Measurements from ENCODE around the gene PPM1M. TPM values are rescaled to one million over a fixed set of nuclear protein-coding genes. Genes with fewer than 3 reads are reported as not detected.
"Not testable (repeated sequence)": the region's sequence is repeated elsewhere in the genome, so short reads cannot be mapped to it uniquely, and the experiment has no call there.

The PPM1M gene
- total RNA-seq, 2 experiments from 2014 or later: 90.7 to 91.9 TPM

GRCh38 chr3:52280050-52280461, 34.5 kb downstream of the PPM1M start:
- ChIA-PET POLR2A (interaction anchor here (0.8 to 15.7 kb wide), 8 partner anchors 9 to 226 kb away, joined by 3 to 400 read pairs (median 10); partner anchors contain the start of genes GLYCTK, PPM1M, TLR9 and TWF2), CTCF (interaction anchor here (0.9 to 9.4 kb wide), 10 partner anchors 8 to 226 kb away, joined by 3 to 143 read pairs (median 36); partner anchors contain the start of genes GLYCTK, PPM1M and TWF2)
- no peaks in the 10 kb centered on the region for H3K9me3 Mint-ChIP-seq (ENCODE audit: insufficient read depth)
- no peak for DNase-seq
- peaks cover 59% of the 10 kb centered on the region for H3K4me1 Mint-ChIP-seq (ENCODE audit: low read depth)
- ATAC-seq: no peak
- peak overlapping the region; percentile 99 for H3K27ac Mint-ChIP-seq
- peak overlapping the region; percentile 100 for H3K4me3 Mint-ChIP-seq
- H3K27me3 Mint-ChIP-seq (ENCODE audit: low read depth): no peaks in the 10 kb centered on the region
- peaks cover 54% of the 10 kb centered on the region for H3K36me3 Mint-ChIP-seq (ENCODE audit: low read depth)

DNA sequence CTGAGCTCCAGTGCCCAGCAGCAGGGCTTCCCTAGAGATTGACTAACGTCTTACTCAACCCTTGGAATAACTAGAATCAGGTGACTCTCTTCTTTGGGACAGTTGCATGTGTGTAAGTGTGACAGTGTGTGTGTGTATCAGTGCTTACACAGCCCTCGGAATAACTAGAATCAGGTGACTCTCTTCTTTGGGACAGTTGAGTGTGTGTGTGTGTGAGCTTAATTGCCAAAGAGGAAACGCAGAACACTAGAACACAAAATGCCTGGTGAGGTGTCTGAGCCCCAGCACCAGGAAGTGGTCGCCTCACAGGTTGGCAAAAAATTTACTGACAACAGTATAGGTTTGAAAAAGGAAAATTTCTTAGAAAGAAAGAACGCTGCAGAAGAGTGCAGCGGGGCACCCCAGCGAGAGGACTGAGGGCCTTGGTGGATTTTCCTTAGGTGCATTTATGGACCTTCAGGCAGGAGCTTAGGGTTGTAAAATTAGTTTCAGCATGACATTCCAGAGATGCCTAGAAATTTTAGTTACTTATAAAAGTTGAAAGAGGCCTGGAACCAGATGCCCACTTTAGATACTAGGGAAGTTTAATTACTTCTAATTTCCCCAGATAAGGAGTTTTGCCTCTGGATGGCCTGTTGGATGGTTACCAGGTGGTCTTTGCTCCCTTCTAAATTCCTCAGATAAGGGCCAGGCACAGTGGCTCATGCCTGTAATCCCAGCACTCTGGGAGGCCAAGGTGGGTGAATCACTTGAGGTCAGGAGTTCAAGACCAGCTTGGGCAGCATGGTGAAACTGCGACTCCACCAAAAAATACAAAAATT, 36.6 kb downstream of the PPM1M start:
- H3K4me1 Mint-ChIP-seq (ENCODE audit: low read depth): peaks cover 67% of the 10 kb centered on the region
- no peaks in the 10 kb centered on the region for H3K9me3 Mint-ChIP-seq (ENCODE audit: insufficient read depth)
- ChIA-PET POLR2A (interaction anchor here (0.7 to 15.7 kb wide), 6 partner anchors 10 to 64 kb away, joined by 3 to 400 read pairs (median 4); partner anchors contain the start of genes PPM1M and TWF2), CTCF (interaction anchor here (0.7 to 9.4 kb wide), 13 partner anchors 11 to 984 kb away, joined by 3 to 143 read pairs (median 6); partner anchors contain the start of genes PPM1M, TLR9 and TWF2)
- no peaks in the 10 kb centered on the region for H3K27me3 Mint-ChIP-seq (ENCODE audit: low read depth)
- peaks cover 43% of the 10 kb centered on the region for H3K36me3 Mint-ChIP-seq (ENCODE audit: low read depth)
- ATAC-seq: peak; percentile 16
- peak overlapping the region; percentile 65 for H3K4me3 Mint-ChIP-seq
- peak; percentile 78 for DNase-seq
- H3K27ac Mint-ChIP-seq: peak overlapping the region; percentile 93

- H3K4me1 Mint-ChIP-seq (ENCODE audit: low read depth): peaks cover 67% of the 10 kb centered on the region
- H3K9me3 Mint-ChIP-seq (ENCODE audit: insufficient read depth): no peaks in the 10 kb centered on the region
- ChIA-PET POLR2A (interaction anchor here (0.6 to 15.7 kb wide), 3 partner anchors 37 to 52 kb away, joined by 3 to 400 read pairs (median 3); partner anchors contain the start of genes PPM1M and TWF2), CTCF (interaction anchor here (0.8 to 9.4 kb wide), 11 partner anchors 9 to 64 kb away, joined by 3 to 143 read pairs (median 4); partner anchors contain the start of genes PPM1M and TWF2)
- peak overlapping the region; percentile 62 for H3K27ac Mint-ChIP-seq
- peaks cover 37% of the 10 kb centered on the region for H3K36me3 Mint-ChIP-seq (ENCODE audit: low read depth)
- DNase-seq: no peak
- ATAC-seq: no peak
- H3K4me3 Mint-ChIP-seq: peak overlapping the region; percentile 10
- no peaks in the 10 kb centered on the region for H3K27me3 Mint-ChIP-seq (ENCODE audit: low read depth)
These were observed 37.7 kb downstream of the PPM1M start for GRCh38 chr3:52283306-52283705.

GRCh38 chr3:52284051-52284450, 38.5 kb downstream of the PPM1M start:
- not testable (repeated sequence) for H3K27me3 Mint-ChIP-seq (ENCODE audit: low read depth); H3K9me3 Mint-ChIP-seq (ENCODE audit: insufficient read depth); ATAC-seq; DNase-seq; H3K4me3 Mint-ChIP-seq
- POLR2A ChIA-PET: interaction anchor here (0.6 to 15.7 kb wide), 3 partner anchors 12 to 53 kb away, joined by 3 to 400 read pairs (median 4); partner anchors contain the start of genes PPM1M and TWF2
- Mint-ChIP-seq H3K27ac (peak overlapping the region; percentile 68), H3K36me3 (ENCODE audit: low read depth) (peaks cover 30% of the 10 kb centered on the region), H3K4me1 (ENCODE audit: low read depth) (peaks cover 73% of the 10 kb centered on the region)
- CTCF ChIA-PET: interaction anchor here (1.1 to 9.4 kb wide), 10 partner anchors 8 to 65 kb away, joined by 3 to 143 read pairs (median 11); partner anchors contain the start of genes PPM1M and TWF2

- ATAC-seq: no peak
These were observed 41.2 kb downstream of the PPM1M start for GRCh38 chr3:52286777-52287110.

DNA sequence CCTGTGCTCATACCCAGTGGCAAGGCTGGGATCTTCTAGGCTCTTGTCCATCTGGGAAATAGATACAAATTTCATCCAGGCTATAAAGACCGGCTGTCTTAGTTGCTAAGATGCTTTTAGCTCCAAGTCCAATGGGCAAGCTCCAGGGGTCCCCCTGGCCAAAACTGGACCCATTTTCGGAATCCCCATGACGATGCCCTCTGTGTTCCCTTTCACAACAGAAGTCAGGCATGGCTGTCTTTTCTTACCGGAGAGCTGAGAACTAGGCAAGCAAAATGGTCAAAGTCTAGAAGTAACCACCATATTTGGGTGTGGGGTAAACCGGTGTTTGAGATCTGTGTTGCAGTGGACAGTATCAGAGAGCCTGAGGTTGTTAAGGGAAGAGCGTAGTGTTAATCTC, 43.1 kb downstream of the PPM1M start:
- CTCF ChIA-PET: interaction anchor here (0.5 to 7.9 kb wide), 16 partner anchors 9 to 158 kb away, joined by 3 to 102 read pairs (median 5); partner anchors contain the start of genes TWF2 and WDR82
- no peaks in the 10 kb centered on the region for H3K27me3 Mint-ChIP-seq (ENCODE audit: low read depth)
- ATAC-seq (no peak), DNase-seq (no peak)
- H3K36me3 Mint-ChIP-seq (ENCODE audit: low read depth): peaks cover 21% of the 10 kb centered on the region
- peaks cover 55% of the 10 kb centered on the region for H3K4me1 Mint-ChIP-seq (ENCODE audit: low read depth)
- POLR2A ChIA-PET: interaction anchor here (1.1 to 15.7 kb wide), 6 partner anchors 11 to 57 kb away, joined by 3 to 400 read pairs (median 8); partner anchors contain the start of genes PPM1M, TWF2 and WDR82
- H3K4me3 Mint-ChIP-seq: peak overlapping the region; percentile 100
- H3K9me3 Mint-ChIP-seq (ENCODE audit: insufficient read depth): no peaks in the 10 kb centered on the region
- peak overlapping the region; percentile 100 for H3K27ac Mint-ChIP-seq

More at GRCh38 chr3:52286777-52287110, 41.2 kb downstream of the PPM1M start:
- Mint-ChIP-seq H3K27ac (peak overlapping the region; percentile 100), H3K4me3 (peak overlapping the region; percentile 100), H3K4me1 (ENCODE audit: low read depth) (peaks cover 67% of the 10 kb centered on the region), H3K9me3 (ENCODE audit: insufficient read depth) (no peaks in the 10 kb centered on the region), H3K36me3 (ENCODE audit: low read depth) (peaks cover 28% of the 10 kb centered on the region), H3K27me3 (ENCODE audit: low read depth) (no peaks in the 10 kb centered on the region)
- DNase-seq: no peak
- POLR2A ChIA-PET: interaction anchor here (0.8 to 15.7 kb wide), 3 partner anchors 9 to 40 kb away, joined by 3 to 400 read pairs (median 77); partner anchors contain the start of genes PPM1M, TWF2 and WDR82
- CTCF ChIA-PET: interaction anchor here (0.9 to 7.9 kb wide), 6 partner anchors 8 to 65 kb away, joined by 3 to 102 read pairs (median 28); partner anchors contain the start of gene WDR82

DNA sequence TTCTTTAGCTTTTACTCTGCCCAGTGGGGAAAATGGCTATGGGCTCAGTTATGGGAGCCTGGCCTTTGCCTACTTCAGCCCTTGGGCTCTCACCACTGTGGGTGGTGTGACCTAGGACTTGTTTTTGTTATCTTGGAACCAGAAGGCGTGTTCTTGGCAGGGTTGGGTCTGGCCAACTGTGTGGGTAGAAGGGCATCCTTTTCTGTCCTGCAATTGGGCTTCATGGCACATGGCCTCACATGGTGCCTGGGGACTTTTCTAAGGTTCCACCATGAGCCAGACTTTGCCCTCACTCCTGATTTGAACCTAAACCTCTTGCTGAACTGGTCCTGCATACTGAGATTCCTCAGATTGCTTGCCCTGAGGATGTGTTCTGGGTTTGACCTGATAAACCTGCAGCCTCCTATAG, 43.8 kb downstream of the PPM1M start:
- ChIA-PET CTCF (interaction anchor here (1.0 to 7.9 kb wide), 13 partner anchors 8 to 158 kb away, joined by 3 to 102 read pairs (median 6); partner anchors contain the start of genes TWF2 and WDR82), POLR2A (interaction anchor here (1.1 to 15.7 kb wide), 4 partner anchors 11 to 57 kb away, joined by 3 to 400 read pairs (median 44); partner anchors contain the start of genes PPM1M, TWF2 and WDR82)
- H3K9me3 Mint-ChIP-seq (ENCODE audit: insufficient read depth): no peaks in the 10 kb centered on the region
- no peak for DNase-seq
- no peaks in the 10 kb centered on the region for H3K27me3 Mint-ChIP-seq (ENCODE audit: low read depth)
- ATAC-seq: no peak
- H3K4me3 Mint-ChIP-seq: peak overlapping the region; percentile 100
- H3K27ac Mint-ChIP-seq: peak overlapping the region; percentile 100
- H3K36me3 Mint-ChIP-seq (ENCODE audit: low read depth): peaks cover 21% of the 10 kb centered on the region
- H3K4me1 Mint-ChIP-seq (ENCODE audit: low read depth): peaks cover 48% of the 10 kb centered on the region

DNA sequence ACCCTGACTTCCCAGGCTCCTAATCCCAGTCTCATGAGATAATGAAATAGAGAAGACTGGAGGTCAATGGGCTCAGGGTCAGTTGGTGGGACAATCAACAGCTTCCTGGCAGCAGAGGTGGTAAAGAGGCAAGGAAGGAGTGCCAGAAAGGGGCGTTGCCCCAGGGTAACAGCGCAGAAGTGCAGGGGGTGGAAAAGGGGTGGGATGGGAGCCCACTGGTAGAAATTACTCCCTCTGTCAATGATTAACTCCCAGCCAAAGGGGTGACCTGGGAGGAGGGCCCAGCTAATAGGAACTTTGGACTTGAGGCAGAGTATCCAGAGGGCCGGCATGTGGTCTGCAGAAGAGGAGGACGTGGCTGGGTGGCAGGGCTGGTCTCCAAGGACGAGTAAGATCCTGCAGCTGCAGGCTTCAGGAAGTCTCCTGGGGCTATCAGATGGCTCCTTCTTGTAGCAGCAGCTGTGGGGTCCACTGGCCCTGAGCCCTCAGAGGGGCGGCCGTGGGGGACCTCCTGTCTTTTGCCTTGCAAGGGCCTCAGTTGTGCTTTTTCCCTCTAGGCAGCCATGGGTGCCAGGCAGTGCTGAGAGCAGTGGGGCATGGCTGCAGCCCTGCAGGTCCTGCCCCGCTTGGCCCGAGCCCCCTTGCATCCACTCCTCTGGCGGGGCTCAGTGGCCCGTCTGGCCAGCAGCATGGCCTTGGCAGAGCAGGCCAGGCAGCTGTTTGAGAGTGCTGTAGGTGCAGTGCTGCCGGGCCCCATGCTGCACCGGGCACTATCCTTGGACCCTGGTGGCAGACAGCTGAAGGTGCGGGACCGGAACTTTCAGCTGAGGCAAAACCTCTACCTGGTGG, 44.4 kb downstream of the PPM1M start:
- Mint-ChIP-seq H3K27me3 (ENCODE audit: low read depth) (no peaks in the 10 kb centered on the region), H3K27ac (no peak overlapping the region), H3K4me3 (no peak overlapping the region), H3K4me1 (ENCODE audit: low read depth) (peaks cover 42% of the 10 kb centered on the region), H3K9me3 (ENCODE audit: insufficient read depth) (no peaks in the 10 kb centered on the region), H3K36me3 (ENCODE audit: low read depth) (peaks cover 23% of the 10 kb centered on the region)
- POLR2A ChIA-PET: interaction anchor here (1.1 to 15.7 kb wide), 3 partner anchors 12 to 43 kb away, joined by 3 to 400 read pairs (median 77); partner anchors contain the start of genes PPM1M, TWF2 and WDR82
- CTCF ChIA-PET: interaction anchor here (0.9 to 7.9 kb wide), 13 partner anchors 11 to 156 kb away, joined by 3 to 102 read pairs (median 5); partner anchors contain the start of genes TWF2 and WDR82
- ATAC-seq (no peak), DNase-seq (no peak)

GRCh38 chr3:52290596-52291507, 45.3 kb downstream of the PPM1M start:
- ATAC-seq: no peak
- Mint-ChIP-seq H3K27ac (peak overlapping the region; percentile 78), H3K36me3 (ENCODE audit: low read depth) (peaks cover 19% of the 10 kb centered on the region), H3K4me1 (ENCODE audit: low read depth) (peaks cover 37% of the 10 kb centered on the region), H3K27me3 (ENCODE audit: low read depth) (no peaks in the 10 kb centered on the region), H3K9me3 (ENCODE audit: insufficient read depth) (no peaks in the 10 kb centered on the region), H3K4me3 (no peak overlapping the region)
- ChIA-PET CTCF (interaction anchor here (0.6 to 7.9 kb wide), 14 partner anchors 12 to 155 kb away, joined by 3 to 102 read pairs (median 4); partner anchors contain the start of gene WDR82), POLR2A (interaction anchor here (5.2 to 15.7 kb wide), 2 partner anchors 13 to 44 kb away, joined by 77 to 400 read pairs; partner anchors contain the start of genes PPM1M, TWF2 and WDR82)
- no peak for DNase-seq

All from activated CD8-positive, alpha-beta T cell treated with anti-CD3 and anti-CD28 coated beads, Interleukin-2, amount 10 ng/mL, durations not matched to agents 7 days and 5 days (primary cell).